ENCODE data around the gene IP6K3.
A peak's percentile ranks its signal among the peaks of the same experiment; 100 is the strongest.

Gene IP6K3

GRCh38 chr6:33696548-33697518 is 49.9 kb downstream of the IP6K3 start:
- peak; percentile 65 for DNase-seq (ENCODE audit: extremely low spot score)
- CTCF ChIA-PET, result interaction anchor here (0.7 to 3.0 kb wide), 7 partner anchors 14 to 112 kb away, joined by 3 to 10 read pairs (median 4); partner anchors contain the start of genes ITPR3 and UQCC2
- POLR2A ChIA-PET, result no interaction called here
- TF ChIP-seq, protein P1, sequence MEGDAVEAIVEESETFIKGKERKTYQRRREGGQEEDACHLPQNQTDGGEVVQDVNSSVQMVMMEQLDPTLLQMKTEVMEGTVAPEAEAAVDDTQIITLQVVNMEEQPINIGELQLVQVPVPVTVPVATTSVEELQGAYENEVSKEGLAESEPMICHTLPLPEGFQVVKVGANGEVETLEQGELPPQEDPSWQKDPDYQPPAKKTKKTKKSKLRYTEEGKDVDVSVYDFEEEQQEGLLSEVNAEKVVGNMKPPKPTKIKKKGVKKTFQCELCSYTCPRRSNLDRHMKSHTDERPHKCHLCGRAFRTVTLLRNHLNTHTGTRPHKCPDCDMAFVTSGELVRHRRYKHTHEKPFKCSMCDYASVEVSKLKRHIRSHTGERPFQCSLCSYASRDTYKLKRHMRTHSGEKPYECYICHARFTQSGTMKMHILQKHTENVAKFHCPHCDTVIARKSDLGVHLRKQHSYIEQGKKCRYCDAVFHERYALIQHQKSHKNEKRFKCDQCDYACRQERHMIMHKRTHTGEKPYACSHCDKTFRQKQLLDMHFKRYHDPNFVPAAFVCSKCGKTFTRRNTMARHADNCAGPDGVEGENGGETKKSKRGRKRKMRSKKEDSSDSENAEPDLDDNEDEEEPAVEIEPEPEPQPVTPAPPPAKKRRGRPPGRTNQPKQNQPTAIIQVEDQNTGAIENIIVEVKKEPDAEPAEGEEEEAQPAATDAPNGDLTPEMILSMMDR (IDR thresholded peaks at IDR 0.05; ENCODE audit: control extremely low read depth, extremely low read depth, low read depth, missing control alignments), result no peak

- ChIA-PET CTCF (interaction anchor here (0.8 to 1.1 kb wide), 2 partner anchors 88 to 106 kb away, joined by 3 read pairs; no protein-coding TSS in a partner anchor), POLR2A (no interaction called here)
- no peak for DNase-seq (ENCODE audit: extremely low spot score)
- TF ChIP-seq, protein P1 (IDR thresholded peaks at IDR 0.05; ENCODE audit: control extremely low read depth, extremely low read depth, low read depth, missing control alignments), result no peak
Observed at GRCh38 chr6:33696076-33696475, 50.6 kb downstream of the IP6K3 start.

GRCh38 chr6:33695451-33695887 is 51.2 kb downstream of the IP6K3 start:
- POLR2A ChIA-PET, result no interaction called here
- TF ChIP-seq, protein P1 (IDR thresholded peaks at IDR 0.05; ENCODE audit: control extremely low read depth, extremely low read depth, low read depth, missing control alignments), result no peak
- CTCF ChIA-PET, result interaction anchor here (0.9 to 1.1 kb wide), 2 partner anchors 105 to 110 kb away, joined by 3 to 4 read pairs; no protein-coding TSS in a partner anchor
- DNase-seq (ENCODE audit: extremely low spot score), result no peak

GRCh38 chr6:33694977-33695376 is 51.7 kb downstream of the IP6K3 start:
- POLR2A ChIA-PET, result no interaction called here
- CTCF ChIA-PET, result interaction anchor here (0.9 to 1.8 kb wide), 2 partner anchors 48 to 110 kb away, joined by 4 to 5 read pairs; no protein-coding TSS in a partner anchor
- DNase-seq (ENCODE audit: extremely low spot score), result no peak
- TF ChIP-seq, protein P1 (IDR thresholded peaks at IDR 0.05; ENCODE audit: control extremely low read depth, extremely low read depth, low read depth, missing control alignments), result no peak

- ChIA-PET POLR2A (no interaction called here), CTCF (interaction anchor here (0.9 to 5.2 kb wide), 5 partner anchors 7 to 109 kb away, joined by 3 to 39 read pairs (median 5); partner anchors contain the start of gene UQCC2)
- DNase-seq (ENCODE audit: extremely low spot score), result no peak
- TF ChIP-seq, protein P1 (IDR thresholded peaks at IDR 0.05; ENCODE audit: control extremely low read depth, extremely low read depth, low read depth, missing control alignments), result no peak
Observed at GRCh38 chr6:33694401-33694931, 52.2 kb downstream of the IP6K3 start.
